K562 (cell line): ENCODE data around the gene CDKN1C.

Experiments
- ARHGAP35 ChIP-seq: fragments of 450-650 bp; IDR thresholded peaks from 2 replicates; pipeline ENCODE4 v1.6.1; 2018; ENCODE audit not compliant: partially characterized antibody
- PCBP1 ChIP-seq: fragments of 200-400 bp; formaldehyde crosslinking; IDR thresholded peaks from 2 replicates; pipeline ENCODE4 v1.6.1; 2018; ENCODE audit warnings: mild to moderate bottlenecking, low read depth, low read length; ENCODE audit not compliant: poor library complexity, severe bottlenecking

DNA sequence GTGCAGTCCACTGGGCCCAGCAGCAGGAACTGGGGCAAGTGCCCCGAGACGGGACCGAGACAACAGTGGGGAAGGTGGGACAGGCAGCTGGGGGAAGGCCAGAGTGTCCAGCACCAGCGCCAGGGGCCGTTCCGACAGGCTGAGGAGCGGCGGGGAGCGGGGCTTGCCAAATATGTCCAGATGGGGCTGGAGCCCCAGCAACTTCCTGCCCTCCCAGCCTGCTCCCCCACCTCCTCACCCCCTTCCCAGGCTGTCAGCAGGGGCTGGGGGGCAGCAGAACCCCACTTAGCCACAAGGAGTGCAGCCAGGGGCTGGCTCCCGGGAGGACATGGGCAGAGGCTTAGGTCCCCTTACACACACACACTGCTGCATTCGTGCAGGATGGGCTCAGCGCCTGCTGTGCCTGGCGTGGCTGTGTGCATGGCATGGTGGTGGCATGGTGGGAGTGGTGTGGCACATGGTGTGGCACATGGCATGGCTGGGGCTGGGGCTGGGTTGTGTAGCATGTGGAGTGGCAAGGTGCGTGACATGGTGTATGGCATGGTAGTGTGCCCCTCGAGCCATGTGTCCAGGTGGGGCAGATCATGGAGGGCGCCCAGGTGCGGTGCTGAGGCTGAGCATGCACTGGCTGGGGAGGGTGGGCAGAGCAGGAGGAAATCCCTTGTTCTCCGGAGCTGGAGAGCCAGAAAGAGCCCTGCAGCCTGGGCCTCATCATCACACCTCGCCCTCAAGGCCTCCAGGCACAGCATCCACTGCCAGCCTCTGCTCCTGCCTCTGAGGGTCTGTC, 51.7 kb downstream of the CDKN1C start:
- TF ChIP-seq ARHGAP35, result no peak
- TF ChIP-seq PCBP1, result no peak
